A549 treated with AZD9567 at 1 μM for 4 hours (cell line): Measurements from ENCODE around the gene DCTN2. TPM values are rescaled to one million over a fixed set of nuclear protein-coding genes. Genes with fewer than 3 reads are reported as not detected.

Experiments used
- total RNA-seq: library from RNA; stranded (reverse); fragments of 200-300 nt; extraction: Qiagen RNA extraction; gene quantifications from 5 replicates; pipeline ENCODE4 v1.2.3, GENCODE V29; 2022; ENCODE audit not compliant: insufficient read depth

The DCTN2 gene
- 113 to 139 TPM (median 118 TPM) in 5 replicates for total RNA-seq

GRCh38 chr12:57546438-57547287, at the start of gene DCTN2:
TSS of gene DCTN2 (minus strand) at chr12:57547192. CDS start at chr12:57547063, 129 bp downstream.

GRCh38 chr12:57590864-57591781, 44.1 kb upstream of the DCTN2 start, which contains the start of gene PIP4K2C:
TSS of gene PIP4K2C (plus strand) at chr12:57591192. CDS start at chr12:57591290, 98 bp downstream.

GRCh38 chr12:57549909-57550640, 3.1 kb upstream of the DCTN2 start, which contains the start of gene KIF5A:
TSS of gene KIF5A (plus strand) at chr12:57550044. CDS start at chr12:57550272, 228 bp downstream.

GRCh38 chr12:57522011-57522886, 24.7 kb downstream of the DCTN2 start, which contains the start of gene MBD6:
TSS of gene MBD6 (plus strand) at chr12:57522824. CDS start at chr12:57524304, 1,480 bp downstream.

GRCh38 chr12:57520053-57520818, 26.8 kb downstream of the DCTN2 start, which contains the start of gene DDIT3:
TSS of gene DDIT3 (minus strand) at chr12:57520514. CDS start at chr12:57517406, 3,108 bp downstream.

GRCh38 chr12:57487597-57488401, 59.2 kb downstream of the DCTN2 start, which contains the start of gene MARS1:
TSS of gene MARS1 (plus strand) at chr12:57488068. CDS start at chr12:57488091, 23 bp downstream.

Other genes with a start within 250 kb of the DCTN2 start
- 8.0 to 10.9 TPM (median 8.4 TPM) in 5 replicates for gene R3HDM2, start 116.1 kb downstream of the DCTN2 start, total RNA-seq
- 0.03 to 0.06 TPM in 2 of 5 replicates, not detected in the others for gene INHBC, start 112.4 kb downstream of the DCTN2 start, total RNA-seq
- gene INHBE, start 91.9 kb downstream of the DCTN2 start, total RNA-seq = 0.05 to 0.07 TPM in 2 of 5 replicates, not detected in the others
- 3.0 to 6.8 TPM (median 4.2 TPM) in 5 replicates for gene GLI1, start 87.4 kb downstream of the DCTN2 start, total RNA-seq
- 0.52 to 1.1 TPM (median 0.55 TPM) in 4 of 5 replicates, not detected in the other for gene ARHGAP9, start 67.3 kb downstream of the DCTN2 start, total RNA-seq
- gene MARS1, start 59.1 kb downstream of the DCTN2 start, total RNA-seq = 120 to 228 TPM (median 148 TPM) in 5 replicates
- gene DDIT3, start 26.7 kb downstream of the DCTN2 start, total RNA-seq = 25.3 to 34.3 TPM (median 31.4 TPM) in 5 replicates
- gene MBD6, start 24.4 kb downstream of the DCTN2 start, total RNA-seq = 7.9 to 27.8 TPM (median 25.9 TPM) in 5 replicates
- 0.17 to 0.32 TPM (median 0.26 TPM) in 4 of 5 replicates, not detected in the other for gene KIF5A, start 2.9 kb upstream of the DCTN2 start, total RNA-seq
- gene PIP4K2C, start 44.0 kb upstream of the DCTN2 start, total RNA-seq = 39.5 to 42.5 TPM (median 40.2 TPM) in 5 replicates
- gene DTX3, start 57.6 kb upstream of the DCTN2 start, total RNA-seq = 11.8 to 16.9 TPM (median 16.2 TPM) in 5 replicates
- 5.0 to 22.2 TPM (median 5.9 TPM) in 5 replicates for gene ARHGEF25, start 64.2 kb upstream of the DCTN2 start, total RNA-seq
- 33.1 to 44.2 TPM (median 39.2 TPM) in 5 replicates for gene B4GALNT1, start 86.0 kb upstream of the DCTN2 start, total RNA-seq
- 115 to 117 TPM (median 116 TPM) in 5 replicates for gene OS9, start 146.9 kb upstream of the DCTN2 start, total RNA-seq
- gene AGAP2, start 191.6 kb upstream of the DCTN2 start, total RNA-seq = 0.09 to 0.16 TPM (median 0.12 TPM) in 4 of 5 replicates, not detected in the other
- gene TSPAN31, start 197.8 kb upstream of the DCTN2 start, total RNA-seq = 15.7 to 20.3 TPM (median 16.1 TPM) in 5 replicates
- gene CDK4, start 205.1 kb upstream of the DCTN2 start, total RNA-seq = 232 to 253 TPM (median 250 TPM) in 5 replicates
- gene MARCHF9, start 207.9 kb upstream of the DCTN2 start, total RNA-seq = 4.7 to 8.0 TPM (median 7.2 TPM) in 5 replicates
- gene CYP27B1, start 219.9 kb upstream of the DCTN2 start, total RNA-seq = 0.79 to 3.1 TPM (median 2.3 TPM) in 5 replicates
- 59.2 to 71.4 TPM (median 60.7 TPM) in 5 replicates for gene METTL1, start 224.9 kb upstream of the DCTN2 start, total RNA-seq
- 4.1 to 5.3 TPM (median 4.6 TPM) in 5 replicates for gene EEF1AKMT3, start 225.4 kb upstream of the DCTN2 start, total RNA-seq
- gene TSFM, start 235.6 kb upstream of the DCTN2 start, total RNA-seq = 69.0 to 74.2 TPM (median 71.0 TPM) in 5 replicates